Activated naive CD4-positive, alpha-beta T cell treated with Interleukin-2 at 50 U/mL for 16 hours (primary cell): ENCODE data around the gene CHST12.
"Not testable (repeated sequence)": the region's sequence is repeated elsewhere in the genome, so short reads cannot be mapped to it uniquely, and the experiment has no call there.

ENCODE experiments used
- DNase-seq: peaks from one replicate; pipeline ENCODE4 v3.0.0-alpha.2; 2020

CHST12 gene

DNA sequence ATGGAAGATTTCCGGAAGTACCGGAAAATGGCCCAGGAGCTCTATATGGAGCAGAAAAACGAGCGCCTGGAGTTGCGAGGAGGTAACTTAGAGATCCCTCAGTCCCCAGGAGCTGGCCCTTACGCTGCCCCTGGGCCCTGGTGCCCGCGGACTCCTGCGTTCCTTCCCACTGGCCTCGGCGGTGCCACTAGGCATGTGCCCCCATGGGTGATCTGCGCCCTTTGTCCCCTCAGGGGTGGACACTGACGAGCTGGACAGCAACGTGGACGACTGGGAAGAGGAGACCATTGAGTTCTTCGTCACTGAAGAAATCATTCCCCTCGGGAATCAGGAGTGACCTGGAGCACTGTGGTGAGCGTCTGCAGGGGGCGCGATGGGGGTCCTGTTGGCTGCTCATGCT lies 24.2 kb upstream of the CHST12 start:
- DNase-seq = no peak

DNA sequence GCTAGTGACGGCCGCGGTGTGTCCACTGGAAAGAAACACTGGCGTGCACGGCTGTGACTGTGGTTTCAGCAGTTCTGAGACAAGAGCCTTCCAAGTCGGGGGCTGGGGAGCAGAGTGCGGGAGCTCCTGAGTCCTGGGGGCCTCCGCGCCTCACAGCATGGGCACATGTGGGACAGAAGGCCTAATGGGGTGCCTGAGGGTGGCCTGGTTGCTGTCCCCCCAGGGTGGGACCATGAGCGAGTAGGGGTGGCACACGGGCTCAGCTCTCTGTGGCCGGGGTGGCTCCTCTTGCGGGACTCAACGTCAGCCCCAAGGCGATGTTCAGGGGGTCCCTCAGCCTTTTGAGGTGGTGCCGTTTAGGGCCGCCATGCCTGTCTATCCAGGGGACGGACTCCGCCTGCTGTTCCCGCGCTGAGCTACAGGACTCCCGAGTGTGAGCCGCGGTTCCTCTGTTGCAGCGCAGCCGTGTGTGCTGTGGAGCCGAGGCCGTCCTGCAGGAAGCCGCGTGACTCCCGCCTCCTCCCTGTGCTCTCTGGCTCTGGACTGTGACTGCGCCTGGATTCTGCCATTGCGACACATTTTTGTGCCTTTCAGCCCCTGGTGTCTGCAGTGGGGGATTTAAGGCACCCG lies 23.5 kb upstream of the CHST12 start:
- no peak for DNase-seq

DNA sequence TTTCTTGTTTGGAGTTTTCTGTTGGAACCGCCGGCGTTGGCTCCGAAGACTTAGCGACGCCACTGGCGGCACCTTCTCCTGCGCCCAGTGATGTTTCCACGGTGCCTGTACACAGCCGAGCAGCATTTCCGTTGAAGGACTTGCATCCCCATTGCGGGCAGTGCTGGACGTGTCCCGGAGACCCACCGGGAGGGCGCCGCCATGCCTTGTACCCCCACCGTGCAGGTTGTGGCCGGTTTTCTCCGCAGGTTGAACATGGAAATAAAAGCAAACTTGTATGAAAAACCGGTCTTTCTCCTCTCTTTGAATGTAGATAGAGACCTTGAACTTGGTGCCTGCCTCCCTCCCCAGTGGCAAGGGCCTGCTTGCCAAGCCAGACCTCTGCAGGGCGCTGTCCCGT lies 22.9 kb upstream of the CHST12 start:
- no peak for DNase-seq

DNA sequence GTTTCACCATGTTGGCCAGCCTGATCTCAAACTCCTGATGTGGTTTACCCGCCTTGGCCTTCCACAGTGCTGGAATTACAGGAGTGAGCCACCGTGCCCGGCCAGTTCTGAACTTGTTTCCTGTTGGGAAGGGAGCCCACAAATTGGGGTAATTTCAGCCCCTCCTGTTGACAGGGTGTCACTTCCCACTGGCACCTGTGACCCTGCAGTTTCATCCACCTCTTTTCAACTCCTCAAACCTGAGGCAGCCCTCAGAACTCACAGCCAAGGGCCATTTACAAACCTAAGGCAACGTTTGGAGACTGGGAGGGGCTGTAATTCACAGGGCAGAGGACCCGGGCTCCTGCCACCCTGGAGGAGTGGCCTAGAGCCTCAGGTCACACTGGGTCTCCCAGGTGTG lies 22.2 kb upstream of the CHST12 start:
- DNase-seq = no peak

DNA sequence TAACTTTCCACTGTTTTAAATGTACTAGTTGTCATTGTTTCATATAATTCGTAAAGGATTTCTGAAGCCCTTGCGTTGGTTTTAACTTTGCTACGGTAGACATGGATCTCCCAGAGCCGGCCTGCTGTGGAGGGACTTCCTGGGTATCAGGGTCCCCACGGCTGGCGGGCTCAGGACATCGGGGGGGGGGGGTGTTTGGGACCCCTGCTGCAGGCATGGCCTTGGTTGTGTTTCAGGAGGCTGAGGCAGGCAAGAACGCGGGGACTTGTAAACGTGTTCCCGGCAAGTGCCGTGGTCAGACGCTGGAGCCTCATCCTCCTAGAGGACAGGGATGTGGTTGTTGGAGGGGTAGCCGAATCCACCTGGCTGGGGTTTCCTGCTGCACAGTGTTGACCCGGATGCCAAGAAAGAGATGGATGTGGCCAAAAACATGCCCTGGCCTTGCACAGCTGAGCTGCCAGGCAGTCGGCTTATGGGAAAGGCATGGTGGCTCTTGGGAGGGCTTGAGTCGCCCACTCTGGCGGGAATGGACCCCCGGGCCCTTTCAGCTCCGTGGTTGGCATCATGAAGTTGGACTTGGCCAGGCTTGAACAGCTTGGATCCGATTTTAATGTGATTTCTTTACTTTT lies 21.4 kb upstream of the CHST12 start:
- DNase-seq = no peak

DNA sequence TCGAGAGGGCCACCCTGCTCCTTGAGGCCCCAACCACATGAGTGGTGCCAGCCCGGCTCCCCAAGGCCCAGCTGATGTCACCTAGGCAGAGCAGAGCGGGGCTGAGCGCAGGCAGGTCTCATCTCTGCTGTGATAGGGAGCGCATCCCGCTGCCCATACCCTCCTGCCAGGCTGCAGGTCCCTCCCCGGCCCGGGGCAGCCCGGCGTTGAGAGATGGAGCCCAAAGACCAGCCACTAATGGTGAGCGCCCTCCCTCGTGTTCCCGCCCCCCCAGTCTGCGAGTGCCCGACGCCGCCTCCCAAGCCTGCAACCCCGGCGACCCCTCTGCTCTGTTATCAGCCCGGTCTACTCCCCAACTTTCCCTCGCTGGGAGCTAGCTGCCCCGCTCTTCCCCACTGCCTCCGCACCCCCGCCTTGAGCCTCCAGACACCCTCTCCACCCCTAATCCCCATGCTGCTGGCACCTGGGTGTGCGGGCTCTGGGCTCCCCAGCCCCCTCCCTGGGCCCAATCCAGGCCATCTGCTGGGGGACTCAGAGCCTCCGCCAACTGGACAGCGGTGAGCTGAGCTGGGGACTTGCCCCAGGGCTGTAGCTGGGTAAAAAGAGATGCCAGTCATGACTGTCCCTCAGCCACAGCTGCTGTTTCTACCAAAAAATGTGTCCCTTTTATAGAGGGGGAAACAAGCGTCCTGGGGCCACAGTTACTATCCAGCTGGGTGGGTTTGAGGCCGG lies 19.7 kb upstream of the CHST12 start:
- DNase-seq = no peak

DNA sequence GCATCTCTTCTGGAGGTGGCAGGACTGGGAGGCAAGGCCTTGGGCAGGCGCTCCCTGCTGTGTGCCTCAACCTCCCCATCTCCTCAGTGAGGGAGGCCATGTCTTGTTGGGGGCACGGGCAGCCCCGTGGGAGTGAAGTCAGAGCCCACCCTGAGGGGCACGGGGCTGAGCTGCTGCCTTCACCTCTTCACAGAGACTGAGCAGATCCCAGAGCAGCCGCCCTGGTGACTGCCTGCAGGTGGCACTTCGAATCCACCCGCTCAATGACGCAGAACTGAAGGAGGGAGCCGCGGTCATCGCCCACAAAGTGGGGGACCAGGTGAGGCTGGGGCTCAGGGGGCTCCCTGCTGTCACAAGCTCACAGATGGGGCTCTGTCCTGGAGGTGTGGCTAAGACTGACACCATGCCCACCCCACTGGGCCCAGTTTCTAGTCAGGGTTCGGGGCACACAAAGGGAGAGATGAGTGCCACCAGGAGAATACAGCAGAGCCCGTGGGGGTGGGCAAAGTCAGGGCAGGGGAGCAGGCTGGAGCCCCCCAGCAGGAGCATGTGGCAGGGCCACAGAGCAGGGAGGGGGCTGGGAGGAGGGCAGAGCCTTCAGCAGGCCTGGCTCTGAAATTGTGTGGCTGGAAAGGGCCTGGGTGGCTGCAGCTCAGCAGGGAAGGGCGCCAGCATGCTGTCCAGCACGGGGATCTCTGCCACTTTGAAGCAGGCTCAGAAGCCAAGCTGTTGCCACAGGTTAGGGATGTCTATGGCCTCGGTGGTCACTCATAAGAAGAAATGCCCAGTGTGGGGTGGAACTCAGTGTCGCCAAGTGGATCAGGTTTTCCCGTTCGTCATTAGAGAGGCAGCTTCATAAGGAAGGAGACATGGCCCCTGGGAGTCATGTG lies 18.8 kb upstream of the CHST12 start:
- no peak for DNase-seq

DNA sequence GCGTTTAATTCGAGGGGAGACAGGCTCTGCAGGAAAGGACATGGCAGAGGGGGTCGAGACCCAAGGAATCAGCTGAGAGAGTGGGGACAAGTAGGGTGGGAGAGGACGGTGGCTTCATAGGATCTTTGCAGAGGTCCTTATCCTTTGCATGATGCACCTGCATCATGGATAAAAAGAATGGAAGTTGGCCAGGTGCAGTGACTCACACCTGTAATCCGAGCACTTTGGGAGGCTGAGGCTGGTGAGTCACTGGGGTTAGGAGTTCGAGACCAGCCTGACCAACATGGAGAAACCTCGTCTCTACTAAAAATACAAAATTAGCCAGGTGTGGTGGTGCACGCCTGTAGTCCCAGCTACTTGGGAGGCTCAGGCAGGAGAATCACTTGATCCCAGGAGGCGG lies 17.3 kb upstream of the CHST12 start:
- not testable (repeated sequence) for DNase-seq

DNA sequence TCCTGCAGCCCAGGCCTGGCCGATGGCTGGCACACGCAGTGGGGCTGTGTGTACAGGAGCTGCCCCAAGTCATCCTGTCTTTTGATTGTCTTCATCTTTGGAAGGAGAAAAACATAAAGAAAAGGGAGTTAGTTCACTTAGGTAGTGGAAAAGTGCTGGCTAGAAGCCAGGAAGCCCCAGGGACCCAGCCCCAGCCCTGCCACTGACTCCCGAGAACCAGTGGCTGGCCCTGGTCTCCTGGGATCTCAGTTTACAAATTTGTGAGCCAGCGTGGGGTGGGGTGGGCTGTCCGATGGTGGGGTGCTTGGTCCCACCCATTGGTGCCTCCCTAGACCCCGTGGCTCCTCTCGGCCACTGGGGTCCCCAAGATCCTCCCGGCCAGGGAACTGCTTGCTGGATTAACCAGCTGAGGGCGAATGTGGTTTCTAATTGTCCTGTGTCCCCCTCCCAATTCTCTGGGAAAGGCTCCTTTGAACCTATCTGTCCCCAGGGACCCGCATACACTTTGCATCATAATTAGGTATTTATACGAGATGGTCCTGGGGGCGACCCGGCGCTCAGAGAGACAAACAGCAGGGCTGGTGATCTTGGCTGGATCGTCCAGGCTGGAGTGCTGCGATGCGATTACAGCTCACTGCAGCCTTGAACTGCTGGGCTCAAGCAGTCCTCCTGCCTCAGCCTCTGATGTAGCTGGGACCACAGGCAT lies 16.3 kb upstream of the CHST12 start:
- DNase-seq = no peak

DNA sequence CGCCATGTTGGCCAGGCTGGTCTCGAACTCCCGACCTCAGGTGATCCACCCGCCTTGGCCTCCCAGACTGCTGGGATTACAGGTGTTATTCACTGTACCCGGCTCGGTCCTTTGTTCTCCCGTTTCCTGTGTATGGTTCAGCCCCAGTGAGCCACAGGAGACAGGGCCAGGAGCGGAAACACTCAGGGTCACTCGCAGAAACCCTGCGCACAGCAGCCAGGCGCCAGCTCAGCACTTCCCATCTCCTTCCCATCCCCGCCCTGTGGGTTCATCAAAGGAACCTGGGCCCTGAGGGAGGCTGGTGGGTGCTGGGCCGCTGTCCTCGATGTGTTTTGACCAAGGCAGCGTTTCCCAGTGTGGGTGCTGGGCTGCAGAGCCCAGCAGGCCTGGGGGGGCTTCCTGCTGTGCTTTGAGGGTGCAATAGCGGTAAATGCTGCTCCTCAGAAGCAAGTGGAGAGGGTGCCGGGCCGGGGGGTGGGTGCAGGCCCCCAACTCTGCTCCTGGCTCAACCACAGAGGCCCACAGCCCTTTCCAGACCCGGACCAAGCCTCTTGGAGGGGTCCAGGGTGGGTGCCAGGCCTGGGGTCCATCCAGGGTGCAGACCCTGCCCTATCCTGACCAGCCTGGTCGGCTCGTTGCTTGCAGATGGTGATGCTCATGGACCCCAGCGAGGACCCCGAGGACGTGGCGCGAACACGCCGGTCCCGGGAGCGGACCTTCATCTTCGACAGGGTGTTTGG lies 15.3 kb upstream of the CHST12 start:
- no peak for DNase-seq

DNA sequence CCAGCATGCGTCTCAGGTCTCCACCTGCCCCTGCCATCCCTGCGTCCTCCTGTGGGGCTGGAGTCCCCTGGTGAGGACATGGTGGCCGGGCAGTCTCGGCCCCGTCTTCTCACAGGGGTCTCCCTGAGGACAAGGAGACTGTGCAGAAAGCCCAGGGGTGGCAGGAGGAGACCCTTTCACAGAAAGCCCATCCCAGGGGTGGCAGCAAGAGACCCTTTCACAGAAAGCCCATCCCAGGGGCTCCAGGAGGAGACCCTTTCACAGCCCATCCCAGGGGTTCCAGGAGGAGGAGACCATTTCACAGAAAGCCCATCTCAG lies 14.8 kb upstream of the CHST12 start:
- no peak for DNase-seq

DNA sequence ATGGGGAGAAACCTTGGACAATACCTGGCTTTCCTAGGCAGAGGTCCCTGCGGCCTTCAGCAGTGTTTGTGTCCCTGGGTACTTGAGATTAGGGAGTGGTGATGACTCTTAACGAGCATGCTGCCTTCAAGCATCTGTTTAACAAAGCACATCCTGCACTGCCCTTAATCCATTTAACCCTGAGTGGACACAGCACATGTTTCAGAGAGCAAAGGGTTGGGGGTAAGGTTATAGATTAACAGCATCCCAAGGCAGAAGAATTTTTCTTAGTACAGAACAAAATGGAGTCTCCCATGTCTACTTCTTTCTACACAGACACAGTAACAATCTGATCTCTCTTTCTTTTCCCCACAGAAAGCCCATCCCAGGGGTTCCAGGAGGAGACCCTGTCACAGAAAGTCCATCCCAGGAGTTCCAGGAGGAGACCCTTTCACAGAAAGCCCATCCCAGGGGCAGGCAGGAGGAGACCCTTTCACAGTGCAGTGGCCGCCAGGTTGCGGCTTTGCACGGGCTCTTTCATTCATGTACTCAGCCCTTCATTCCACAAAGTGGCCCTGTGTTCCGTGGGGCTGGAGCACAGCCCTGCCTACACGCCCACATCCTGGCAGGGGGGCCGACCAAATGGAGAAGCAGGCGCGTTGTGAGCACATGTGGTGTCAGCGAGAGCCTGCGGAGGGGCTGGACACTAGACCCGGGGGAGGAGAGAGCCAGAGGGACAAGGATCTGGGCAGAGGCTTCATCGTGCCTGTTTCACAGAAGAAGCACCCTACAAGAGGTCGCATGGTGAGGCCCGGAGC lies 13.2 kb upstream of the CHST12 start:
- not testable (repeated sequence) for DNase-seq

DNA sequence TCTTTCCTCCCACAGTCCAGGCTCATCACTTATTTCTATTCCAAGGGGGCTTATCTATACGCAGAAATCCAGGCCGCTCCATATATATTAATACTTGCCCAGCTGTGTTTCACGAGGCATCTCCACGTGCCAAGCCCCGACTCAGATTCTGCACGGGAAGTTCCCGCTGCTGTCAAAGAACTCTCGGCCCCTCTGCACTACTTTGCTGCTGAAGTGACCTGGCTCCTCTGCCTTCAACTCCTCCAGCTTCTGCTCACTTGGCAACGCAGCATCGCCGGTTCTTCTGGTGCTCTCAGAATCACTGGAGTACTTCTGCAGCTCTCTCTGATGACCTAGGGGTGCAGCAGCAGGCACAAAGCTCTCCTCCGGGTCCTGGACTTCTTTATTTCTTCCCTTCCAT lies 9.7 kb upstream of the CHST12 start:
- no peak for DNase-seq

DNA sequence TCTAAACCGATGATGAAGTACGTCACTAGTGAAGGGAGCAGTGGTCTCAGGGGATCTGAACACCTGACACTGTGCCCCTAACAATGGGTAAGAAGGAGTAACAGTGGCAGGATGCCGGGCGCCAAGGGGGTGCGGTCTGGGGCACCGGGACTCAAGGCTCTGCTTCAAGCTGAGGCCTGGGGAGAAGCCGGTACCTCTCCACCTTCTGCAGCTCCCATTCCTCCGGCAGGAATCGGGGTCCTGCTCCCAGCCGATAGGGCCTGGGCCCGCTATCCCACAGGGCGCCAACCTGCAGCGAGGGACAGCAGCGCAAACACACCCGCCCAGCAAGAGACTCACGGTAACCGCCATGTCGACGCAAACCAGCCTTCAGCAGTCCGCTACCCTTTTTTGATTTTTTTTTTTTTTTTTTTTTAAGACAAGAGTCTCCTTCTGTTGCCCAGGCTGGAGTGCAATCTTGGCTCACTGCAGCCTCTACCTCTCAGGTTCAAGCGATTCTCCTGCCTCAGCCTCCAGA lies 8.8 kb upstream of the CHST12 start:
- no peak for DNase-seq

DNA sequence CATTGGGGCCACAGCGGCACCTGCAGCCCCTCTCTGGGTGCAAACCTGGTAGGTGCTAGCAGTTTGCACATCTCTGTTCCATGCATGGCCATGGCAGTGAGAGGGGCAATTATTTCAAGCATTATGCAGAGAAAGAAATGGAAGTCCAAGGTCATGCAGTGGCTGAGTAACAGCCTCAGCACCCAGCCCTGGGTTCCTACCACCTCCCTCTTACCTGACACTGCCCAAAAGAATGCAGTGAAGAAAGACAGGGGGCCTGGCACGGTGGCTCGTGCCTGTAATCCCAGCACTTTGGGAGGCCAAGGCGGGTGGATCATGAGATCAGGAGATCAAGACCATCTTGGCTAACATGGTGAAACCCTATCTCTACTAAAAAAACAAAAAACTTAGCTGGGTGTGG lies 4.9 kb upstream of the CHST12 start:
- DNase-seq = no peak

DNA sequence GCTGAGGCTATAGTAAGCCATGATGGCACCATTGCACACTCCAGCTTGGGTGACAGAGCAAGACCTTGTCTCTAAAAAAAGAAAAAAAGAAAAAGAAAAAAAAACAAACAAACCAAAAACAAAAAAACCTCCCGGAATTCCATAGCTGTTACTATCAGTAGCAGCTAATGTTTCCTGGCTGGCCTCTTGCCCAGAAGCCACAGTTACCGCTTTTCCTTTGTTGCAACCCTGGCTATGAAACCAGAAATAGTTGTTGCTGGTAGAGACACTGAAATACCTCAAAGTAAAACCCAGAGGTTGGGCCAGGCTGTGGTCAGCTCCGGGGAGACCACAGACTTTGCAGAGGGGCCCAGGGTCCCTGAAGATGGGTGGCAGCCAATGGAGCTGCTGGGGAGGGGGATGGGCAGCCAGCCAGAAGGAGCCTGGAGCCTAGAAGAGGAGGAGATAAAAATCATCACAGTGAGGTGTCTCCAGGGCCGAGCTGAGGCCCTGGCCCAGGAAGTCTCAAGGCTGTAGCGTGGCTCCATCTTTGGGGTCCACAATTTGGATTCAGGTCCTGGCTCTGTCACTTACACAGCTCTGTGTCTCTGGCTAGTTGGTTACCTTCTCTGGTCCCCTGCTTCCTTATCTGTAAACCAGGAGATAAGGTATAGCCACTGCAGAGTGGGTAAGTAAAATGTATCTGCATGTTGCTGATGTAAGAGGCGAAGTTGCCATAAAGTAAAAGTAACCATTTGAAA lies 3.4 kb upstream of the CHST12 start:
- DNase-seq = no peak

DNA sequence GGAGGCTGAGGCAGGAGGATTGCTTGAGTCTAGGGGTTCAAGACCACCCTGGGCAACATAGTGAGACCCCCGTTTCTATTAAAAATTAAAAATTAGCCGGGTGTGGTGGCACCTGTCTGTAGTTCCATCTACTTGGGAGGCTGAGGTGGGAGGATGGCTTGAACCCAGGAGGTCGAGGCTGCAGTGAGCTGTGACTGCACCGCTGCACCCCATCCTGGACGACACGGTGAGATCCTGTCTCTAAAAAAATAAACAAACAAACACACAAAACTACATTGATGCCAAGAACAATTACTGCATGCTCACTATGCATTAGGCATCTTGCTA lies 761 bp upstream of the CHST12 start:
- no peak for DNase-seq

DNA sequence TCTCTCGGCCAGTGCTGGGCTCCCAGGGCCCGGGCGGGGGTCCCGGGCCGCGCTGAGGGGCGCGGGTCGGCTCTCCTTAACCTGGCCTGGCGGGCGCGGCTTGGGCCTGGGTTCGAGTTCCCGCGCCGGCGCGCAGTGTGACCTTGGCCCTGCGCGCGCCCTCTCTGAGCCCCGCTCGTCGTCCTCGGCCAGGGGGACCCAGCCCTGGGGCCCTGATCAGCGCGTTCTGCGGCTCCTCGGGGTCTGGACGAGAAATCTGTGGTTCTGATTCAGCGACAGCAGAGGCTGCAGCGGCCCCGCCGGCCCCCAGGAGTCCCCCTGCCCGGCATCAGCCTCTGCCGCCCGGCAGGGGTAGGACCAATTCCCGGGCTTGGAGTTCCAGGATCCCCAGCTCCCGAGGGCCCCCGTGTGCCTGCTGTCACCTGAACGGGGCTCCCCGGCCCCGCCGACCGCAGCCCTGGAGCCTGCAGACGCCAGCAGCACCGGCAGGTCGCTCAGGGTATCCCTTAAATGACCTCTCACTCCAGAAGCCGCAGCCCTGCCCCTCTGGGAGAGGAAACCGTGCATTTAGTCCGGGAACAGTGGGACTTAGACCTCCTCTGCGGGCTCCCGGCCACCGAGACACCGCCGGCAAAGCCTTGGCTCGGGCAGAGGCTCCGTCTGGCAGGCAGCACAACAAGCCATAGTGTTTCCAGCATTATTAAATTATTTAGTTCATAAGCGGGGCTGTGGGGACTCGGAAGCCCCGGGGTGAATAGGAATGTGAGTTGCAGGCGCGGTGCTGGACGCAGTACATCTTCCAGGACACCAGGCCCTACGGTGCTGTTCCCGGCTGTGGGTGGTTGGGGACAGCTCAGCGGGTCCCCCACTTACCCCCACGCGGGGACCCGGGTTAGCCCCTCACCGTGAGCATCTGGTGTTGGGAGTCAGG lies 572 bp downstream of the CHST12 start:
- peak; percentile 29 for DNase-seq

DNA sequence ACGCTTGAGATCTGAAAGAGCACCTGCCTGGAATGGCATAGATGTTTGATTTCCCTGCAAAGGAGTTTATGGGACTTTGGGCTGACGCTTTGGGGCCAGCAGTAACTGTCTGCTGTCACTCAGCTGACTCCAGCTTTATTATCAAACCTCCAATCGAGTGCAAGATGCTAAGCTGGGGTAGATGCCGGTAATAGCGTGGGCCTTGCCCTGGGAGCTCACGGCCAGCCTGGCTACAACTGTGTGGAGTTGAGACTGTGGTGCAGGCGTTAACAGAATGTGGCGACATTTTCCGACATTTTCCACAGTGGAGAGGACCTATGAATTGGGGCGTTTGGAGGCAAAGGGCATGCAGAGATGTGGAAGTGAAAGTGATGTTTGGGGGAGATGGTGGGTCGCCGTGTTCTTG lies 1.3 kb downstream of the CHST12 start:
- DNase-seq = no peak
